22Rv1 (cell line): ENCODE data around the gene SGSH.

ENCODE experiments used
- ZFX ChIP-seq: fragments of 450-650 bp; IDR thresholded peaks from 2 replicates; pipeline ENCODE4 v1.6.1; 2017; ENCODE audit warnings: antibody characterized with exemption, borderline replicate concordance
- TF ChIP-seq, protein P1 (sequence below): fragments of 450-650 bp; IDR thresholded peaks from 2 replicates; pipeline ENCODE4 v1.5.1; 2017; ENCODE audit warnings: mild to moderate bottlenecking

DNA sequence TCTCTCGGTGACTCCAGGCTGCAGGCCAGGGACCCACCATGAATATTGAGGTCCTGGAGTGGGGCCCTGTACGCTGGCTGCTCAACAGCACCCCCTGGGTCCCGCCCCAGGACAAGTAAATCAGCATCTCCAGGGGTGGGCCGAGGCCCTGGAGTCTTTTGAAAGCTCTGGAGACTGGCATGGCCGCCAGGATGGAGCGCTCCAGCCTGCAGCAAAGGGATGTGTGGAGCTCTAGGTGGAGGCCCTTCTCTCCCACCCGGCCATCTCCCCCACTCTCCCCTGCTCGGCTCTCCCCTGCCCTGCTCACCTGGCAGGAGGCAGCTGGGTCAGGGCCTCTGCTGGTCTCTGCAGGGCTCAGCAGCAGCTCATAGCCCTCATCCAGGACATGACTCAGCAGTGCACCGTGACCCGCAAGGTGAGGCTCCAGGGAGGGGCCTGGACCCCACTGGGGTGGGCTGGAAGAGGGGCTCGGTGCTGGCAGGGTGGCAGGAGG is 16.6 kb downstream of the SGSH start:
- TF ChIP-seq, protein P1, sequence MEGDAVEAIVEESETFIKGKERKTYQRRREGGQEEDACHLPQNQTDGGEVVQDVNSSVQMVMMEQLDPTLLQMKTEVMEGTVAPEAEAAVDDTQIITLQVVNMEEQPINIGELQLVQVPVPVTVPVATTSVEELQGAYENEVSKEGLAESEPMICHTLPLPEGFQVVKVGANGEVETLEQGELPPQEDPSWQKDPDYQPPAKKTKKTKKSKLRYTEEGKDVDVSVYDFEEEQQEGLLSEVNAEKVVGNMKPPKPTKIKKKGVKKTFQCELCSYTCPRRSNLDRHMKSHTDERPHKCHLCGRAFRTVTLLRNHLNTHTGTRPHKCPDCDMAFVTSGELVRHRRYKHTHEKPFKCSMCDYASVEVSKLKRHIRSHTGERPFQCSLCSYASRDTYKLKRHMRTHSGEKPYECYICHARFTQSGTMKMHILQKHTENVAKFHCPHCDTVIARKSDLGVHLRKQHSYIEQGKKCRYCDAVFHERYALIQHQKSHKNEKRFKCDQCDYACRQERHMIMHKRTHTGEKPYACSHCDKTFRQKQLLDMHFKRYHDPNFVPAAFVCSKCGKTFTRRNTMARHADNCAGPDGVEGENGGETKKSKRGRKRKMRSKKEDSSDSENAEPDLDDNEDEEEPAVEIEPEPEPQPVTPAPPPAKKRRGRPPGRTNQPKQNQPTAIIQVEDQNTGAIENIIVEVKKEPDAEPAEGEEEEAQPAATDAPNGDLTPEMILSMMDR = 0 out of 2 replicates have a peak, but pooled peaks have one; percentile 5
- TF ChIP-seq ZFX = no peak
